Activated CD4-positive, alpha-beta memory T cell treated with anti-CD3 and anti-CD28 coated beads, Interleukin-2, amount 10 ng/mL, durations not matched to agents 7 days and 5 days (primary cell): ENCODE measurements around the gene HOXB2. TPM values are rescaled to one million over a fixed set of nuclear protein-coding genes. Genes with fewer than 3 reads are reported as not detected.

Experiments used
- CTCF ChIA-PET: fragments of 350-600 bp; sonication (Branson Sonifier 250); formaldehyde crosslinking; loops from one replicate; lab custom pipeline; 2021; ENCODE audit warnings: antibody characterized with exemption, inconsistent platforms; lab: Charles Lee
- POLR2A ChIA-PET: fragments of 350-600 bp; sonication (Branson Sonifier 250); formaldehyde crosslinking; loops from one replicate; lab custom pipeline; 2021; ENCODE audit warnings: antibody characterized with exemption; lab: Charles Lee
- DNase-seq: peaks from one replicate; pipeline ENCODE4 v3.0.0-alpha.2; 2020
- H3K27ac Mint-ChIP-seq: one replicate; pipeline ENCODE4 v1.8.0; 2021; ENCODE audit warnings: mild to moderate bottlenecking, mixed read lengths
- H3K27me3 Mint-ChIP-seq: one replicate; pipeline ENCODE4 v1.8.0; 2021; ENCODE audit warnings: mixed read lengths
- H3K36me3 Mint-ChIP-seq: one replicate; pipeline ENCODE4 v1.8.0; 2021; ENCODE audit warnings: low read depth, mixed read lengths
- H3K4me1 Mint-ChIP-seq: one replicate; pipeline ENCODE4 v1.8.0; 2021; ENCODE audit warnings: mixed read lengths
- H3K4me3 Mint-ChIP-seq: one replicate; pipeline ENCODE4 v1.8.0; 2021; ENCODE audit warnings: mild to moderate bottlenecking, mixed read lengths
- H3K9me3 Mint-ChIP-seq: one replicate; pipeline ENCODE4 v1.8.0; 2021; ENCODE audit warnings: mixed read lengths
- total RNA-seq, 2 experiments: library from RNA; stranded (reverse); gene quantifications; one replicate each; pipeline ENCODE4 v1.2.3, GENCODE V29; 2021

HOXB2 gene
- total RNA-seq, 2 experiments from 2014 or later: 20.3 to 20.9 TPM

- POLR2A ChIA-PET: interaction anchor here (1.4 kb wide), 1 partner anchor 17 kb away, joined by 3 read pairs; no protein-coding TSS in a partner anchor
- DNase-seq: no peak
- Mint-ChIP-seq H3K27me3 (peaks cover 14% of the 10 kb centered on the region), H3K27ac (no peak overlapping the region), H3K36me3 (peaks cover 9% of the 10 kb centered on the region), H3K4me3 (no peak overlapping the region), H3K4me1 (peaks cover 9% of the 10 kb centered on the region), H3K9me3 (no peaks in the 10 kb centered on the region)
- CTCF ChIA-PET: interaction anchor here (1.0 to 1.3 kb wide), 2 partner anchors 24 to 77 kb away, joined by 3 read pairs; no protein-coding TSS in a partner anchor
These were observed 23.8 kb upstream of the HOXB2 start for GRCh38 chr17:48568499-48569239.

GRCh38 chr17:48567646-48568354 lies 22.9 kb upstream of the HOXB2 start:
- Mint-ChIP-seq H3K27ac (no peak overlapping the region), H3K4me1 (peaks cover 3% of the 10 kb centered on the region), H3K36me3 (peaks cover 5% of the 10 kb centered on the region), H3K4me3 (no peak overlapping the region), H3K27me3 (peaks cover 21% of the 10 kb centered on the region), H3K9me3 (no peaks in the 10 kb centered on the region)
- no peak for DNase-seq
- CTCF ChIA-PET: interaction anchor here (1.3 kb wide), 1 partner anchor 25 kb away, joined by 3 read pairs; no protein-coding TSS in a partner anchor
- POLR2A ChIA-PET: interaction anchor here (1.7 kb wide), 1 partner anchor 18 kb away, joined by 5 read pairs; no protein-coding TSS in a partner anchor

GRCh38 chr17:48567209-48567608 lies 22.3 kb upstream of the HOXB2 start:
- H3K27me3 Mint-ChIP-seq: peaks cover 21% of the 10 kb centered on the region
- H3K27ac Mint-ChIP-seq: no peak overlapping the region
- DNase-seq: no peak
- peaks cover 7% of the 10 kb centered on the region for H3K4me1 Mint-ChIP-seq
- H3K4me3 Mint-ChIP-seq: no peak overlapping the region
- POLR2A ChIA-PET: interaction anchor here (1.7 kb wide), 1 partner anchor 18 kb away, joined by 5 read pairs; no protein-coding TSS in a partner anchor
- H3K9me3 Mint-ChIP-seq: no peaks in the 10 kb centered on the region
- H3K36me3 Mint-ChIP-seq: peaks cover 9% of the 10 kb centered on the region
- CTCF ChIA-PET: interaction anchor here (1.3 kb wide), 1 partner anchor 26 kb away, joined by 3 read pairs; no protein-coding TSS in a partner anchor

GRCh38 chr17:48566717-48567116 lies 21.8 kb upstream of the HOXB2 start:
- CTCF ChIA-PET: interaction anchor here (0.8 kb wide), 1 partner anchor 215 kb away, joined by 3 read pairs; no protein-coding TSS in a partner anchor
- Mint-ChIP-seq H3K9me3 (no peaks in the 10 kb centered on the region), H3K36me3 (peaks cover 9% of the 10 kb centered on the region), H3K4me3 (no peak overlapping the region), H3K27ac (no peak overlapping the region), H3K4me1 (peaks cover 12% of the 10 kb centered on the region), H3K27me3 (peaks cover 21% of the 10 kb centered on the region)
- no peak for DNase-seq
- POLR2A ChIA-PET: interaction anchor here (1.7 kb wide), 1 partner anchor 17 kb away, joined by 5 read pairs; no protein-coding TSS in a partner anchor

GRCh38 chr17:48565925-48566710 lies 21.2 kb upstream of the HOXB2 start:
- Mint-ChIP-seq H3K4me1 (peaks cover 18% of the 10 kb centered on the region), H3K4me3 (no peak overlapping the region), H3K9me3 (no peaks in the 10 kb centered on the region), H3K27ac (no peak overlapping the region), H3K27me3 (peaks cover 21% of the 10 kb centered on the region), H3K36me3 (peaks cover 9% of the 10 kb centered on the region)
- POLR2A ChIA-PET: interaction anchor here (1.7 kb wide), 1 partner anchor 17 kb away, joined by 5 read pairs; no protein-coding TSS in a partner anchor
- no peak for DNase-seq
- CTCF ChIA-PET: interaction anchor here (0.6 to 0.8 kb wide), 3 partner anchors 214 to 382 kb away, joined by 3 read pairs; no protein-coding TSS in a partner anchor

- ChIA-PET POLR2A (no interaction called here), CTCF (interaction anchor here (0.5 to 0.7 kb wide), 2 partner anchors 94 to 232 kb away, joined by 3 to 5 read pairs; no protein-coding TSS in a partner anchor)
- H3K27ac Mint-ChIP-seq: no peak overlapping the region
- peaks cover 21% of the 10 kb centered on the region for H3K27me3 Mint-ChIP-seq
- H3K36me3 Mint-ChIP-seq: peaks cover 9% of the 10 kb centered on the region
- H3K4me1 Mint-ChIP-seq: peaks cover 19% of the 10 kb centered on the region
- DNase-seq: no peak
- no peak overlapping the region for H3K4me3 Mint-ChIP-seq
- no peaks in the 10 kb centered on the region for H3K9me3 Mint-ChIP-seq
These were observed 20.2 kb upstream of the HOXB2 start for GRCh38 chr17:48565022-48565554.

- no peak overlapping the region for H3K27ac Mint-ChIP-seq
- peaks cover 4% of the 10 kb centered on the region for H3K36me3 Mint-ChIP-seq
- peaks cover 17% of the 10 kb centered on the region for H3K27me3 Mint-ChIP-seq
- no peak overlapping the region for H3K4me3 Mint-ChIP-seq
- DNase-seq: no peak
- peaks cover 19% of the 10 kb centered on the region for H3K4me1 Mint-ChIP-seq
- CTCF ChIA-PET: interaction anchor here (0.5 kb wide), 1 partner anchor 93 kb away, joined by 5 read pairs; no protein-coding TSS in a partner anchor
- POLR2A ChIA-PET: interaction anchor here (1.1 kb wide), 1 partner anchor 23 kb away, joined by 3 read pairs; no protein-coding TSS in a partner anchor
- no peaks in the 10 kb centered on the region for H3K9me3 Mint-ChIP-seq
These were observed 19.5 kb upstream of the HOXB2 start for GRCh38 chr17:48564188-48565021.

GRCh38 chr17:48563867-48564187 lies 18.9 kb upstream of the HOXB2 start:
- Mint-ChIP-seq H3K4me3 (no peak overlapping the region), H3K9me3 (no peaks in the 10 kb centered on the region), H3K27ac (no peak overlapping the region), H3K27me3 (peaks cover 15% of the 10 kb centered on the region), H3K36me3 (peaks cover 4% of the 10 kb centered on the region), H3K4me1 (peaks cover 19% of the 10 kb centered on the region)
- no peak for DNase-seq
- ChIA-PET CTCF (no interaction called here), POLR2A (interaction anchor here (1.1 kb wide), 1 partner anchor 22 kb away, joined by 3 read pairs; no protein-coding TSS in a partner anchor)

GRCh38 chr17:48563385-48563838 lies 18.5 kb upstream of the HOXB2 start:
- Mint-ChIP-seq H3K4me3 (no peak overlapping the region), H3K9me3 (no peaks in the 10 kb centered on the region), H3K27me3 (peaks cover 14% of the 10 kb centered on the region), H3K4me1 (peaks cover 19% of the 10 kb centered on the region), H3K27ac (no peak overlapping the region), H3K36me3 (peaks cover 4% of the 10 kb centered on the region)
- DNase-seq: no peak
- CTCF ChIA-PET: no interaction called here
- POLR2A ChIA-PET: interaction anchor here (1.1 kb wide), 1 partner anchor 22 kb away, joined by 3 read pairs; no protein-coding TSS in a partner anchor

GRCh38 chr17:48562934-48563333 lies 18.0 kb upstream of the HOXB2 start:
- Mint-ChIP-seq H3K4me1 (peaks cover 19% of the 10 kb centered on the region), H3K4me3 (no peak overlapping the region), H3K36me3 (peaks cover 4% of the 10 kb centered on the region), H3K27ac (no peak overlapping the region), H3K27me3 (peaks cover 12% of the 10 kb centered on the region), H3K9me3 (no peaks in the 10 kb centered on the region)
- no peak for DNase-seq
- ChIA-PET POLR2A (no interaction called here), CTCF (no interaction called here)
